WTC11 (cell line): Measurements from ENCODE around the gene PRKN.

Experiments
- ATF3 ChIP-seq: sonication (generic); formaldehyde crosslinking; conservative IDR thresholded peaks from 2 replicates; pipeline ENCODE4 v1.8.1; 2022; ENCODE audit warnings: mild to moderate bottlenecking, missing genetic modification reagents
- CREM ChIP-seq: sonication (generic); formaldehyde crosslinking; IDR thresholded peaks from 2 replicates; pipeline ENCODE4 v1.8.1; 2022; ENCODE audit warnings: mild to moderate bottlenecking, missing genetic modification reagents, moderate library complexity
- CTCF ChIP-seq: fragments of 200-600 bp; IDR thresholded peaks from 2 replicates; pipeline ENCODE4 v1.8.0; 2022; ENCODE audit warnings: antibody characterized with exemption
- ELF4 ChIP-seq: sonication (generic); formaldehyde crosslinking; IDR thresholded peaks from 2 replicates; pipeline ENCODE4 v1.8.1; 2022; ENCODE audit warnings: low read depth, mild to moderate bottlenecking, moderate library complexity, missing genetic modification reagents
- GABPB1 ChIP-seq: sonication (generic); formaldehyde crosslinking; IDR thresholded peaks from 2 replicates; pipeline ENCODE4 v1.8.1; 2023; ENCODE audit warnings: mild to moderate bottlenecking, missing genetic modification reagents
- JUN ChIP-seq: sonication (generic); formaldehyde crosslinking; IDR thresholded peaks from 2 replicates; pipeline ENCODE4 v1.8.0; 2023; ENCODE audit warnings: mild to moderate bottlenecking, missing genetic modification reagents
- MXD4 ChIP-seq: fragments of 250-450 bp; sonication (Bioruptor Pico); IDR thresholded peaks from 2 replicates; pipeline ENCODE4 v1.8.0; 2021; ENCODE audit warnings: mild to moderate bottlenecking, moderate library complexity, borderline replicate concordance
- NR2C2 ChIP-seq: sonication (generic); formaldehyde crosslinking; IDR thresholded peaks from 2 replicates; pipeline ENCODE4 v1.8.0; 2022; ENCODE audit warnings: mild to moderate bottlenecking, missing genetic modification reagents
- SP1 ChIP-seq: sonication (generic); formaldehyde crosslinking; conservative IDR thresholded peaks from 2 replicates; pipeline ENCODE4 v1.8.1; 2022; ENCODE audit warnings: missing genetic modification reagents
- USF1 ChIP-seq: sonication (generic); formaldehyde crosslinking; IDR thresholded peaks from 2 replicates; pipeline ENCODE4 v1.8.0; 2022; ENCODE audit warnings: mild to moderate bottlenecking, missing genetic modification reagents
- TF ChIP-seq, protein P1 (sequence below): sonication (generic); formaldehyde crosslinking; IDR thresholded peaks from 2 replicates; pipeline ENCODE4 v1.8.1; 2022; ENCODE audit warnings: mild to moderate bottlenecking, moderate library complexity, missing genetic modification reagents
- TF ChIP-seq, protein P2 (sequence below): sonication (generic); formaldehyde crosslinking; IDR thresholded peaks from 2 replicates; pipeline ENCODE4 v1.8.1; 2023; ENCODE audit warnings: mild to moderate bottlenecking, moderate library complexity, missing genetic modification reagents
- TF ChIP-seq, protein P3 (sequence below): sonication (generic); formaldehyde crosslinking; IDR thresholded peaks from 2 replicates; pipeline ENCODE4 v1.8.0; 2023; ENCODE audit warnings: missing genetic modification reagents, mild to moderate bottlenecking, borderline replicate concordance
- TF ChIP-seq, protein P4 (sequence below): sonication (generic); formaldehyde crosslinking; IDR thresholded peaks from 2 replicates; pipeline ENCODE4 v1.8.1; 2023; ENCODE audit warnings: mild to moderate bottlenecking, missing genetic modification reagents, moderate library complexity

DNA sequence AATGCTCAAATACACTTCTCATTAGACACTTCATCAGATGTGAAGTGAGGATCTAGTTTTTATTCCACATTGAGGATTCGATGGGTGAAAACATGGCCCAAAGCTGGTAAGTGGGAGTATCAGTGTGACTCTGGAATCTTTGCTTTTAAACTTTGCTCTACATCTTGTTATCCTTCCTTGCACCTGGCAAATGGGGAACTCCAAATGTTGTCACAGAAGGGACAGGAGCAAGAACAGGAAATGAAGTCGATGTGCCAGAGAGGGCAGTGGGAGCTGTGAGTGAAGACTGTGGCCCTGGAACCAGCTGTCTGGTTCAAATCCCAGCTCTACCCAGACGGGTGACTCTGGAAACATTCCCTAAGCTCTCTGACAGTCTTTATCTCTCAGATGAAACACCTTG lies 1367.0 kb downstream of the PRKN start:
- TF ChIP-seq CTCF (no peak), ATF3 (CRISPR knock-in tag) (no peak), ELF4 (CRISPR knock-in tag) (no peak), NR2C2 (no peak), MXD4 (CRISPR knock-in tag) (no peak), SP1 (CRISPR knock-in tag) (no peak), USF1 (CRISPR knock-in tag) (no peak), GABPB1 (no peak), JUN (CRISPR knock-in tag) (no peak), CREM (CRISPR knock-in tag) (no peak)
- TF ChIP-seq, protein P1, sequence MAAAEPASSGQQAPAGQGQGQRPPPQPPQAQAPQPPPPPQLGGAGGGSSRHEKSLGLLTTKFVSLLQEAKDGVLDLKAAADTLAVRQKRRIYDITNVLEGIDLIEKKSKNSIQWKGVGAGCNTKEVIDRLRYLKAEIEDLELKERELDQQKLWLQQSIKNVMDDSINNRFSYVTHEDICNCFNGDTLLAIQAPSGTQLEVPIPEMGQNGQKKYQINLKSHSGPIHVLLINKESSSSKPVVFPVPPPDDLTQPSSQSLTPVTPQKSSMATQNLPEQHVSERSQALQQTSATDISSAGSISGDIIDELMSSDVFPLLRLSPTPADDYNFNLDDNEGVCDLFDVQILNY = no peak
- TF ChIP-seq, protein P2, sequence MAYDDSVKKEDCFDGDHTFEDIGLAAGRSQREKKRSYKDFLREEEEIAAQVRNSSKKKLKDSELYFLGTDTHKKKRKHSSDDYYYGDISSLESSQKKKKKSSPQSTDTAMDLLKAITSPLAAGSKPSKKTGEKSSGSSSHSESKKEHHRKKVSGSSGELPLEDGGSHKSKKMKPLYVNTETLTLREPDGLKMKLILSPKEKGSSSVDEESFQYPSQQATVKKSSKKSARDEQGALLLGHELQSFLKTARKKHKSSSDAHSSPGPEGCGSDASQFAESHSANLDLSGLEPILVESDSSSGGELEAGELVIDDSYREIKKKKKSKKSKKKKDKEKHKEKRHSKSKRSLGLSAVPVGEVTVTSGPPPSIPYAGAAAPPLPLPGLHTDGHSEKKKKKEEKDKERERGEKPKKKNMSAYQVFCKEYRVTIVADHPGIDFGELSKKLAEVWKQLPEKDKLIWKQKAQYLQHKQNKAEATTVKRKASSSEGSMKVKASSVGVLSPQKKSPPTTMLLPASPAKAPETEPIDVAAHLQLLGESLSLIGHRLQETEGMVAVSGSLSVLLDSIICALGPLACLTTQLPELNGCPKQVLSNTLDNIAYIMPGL (CRISPR knock-in tag) = no peak
- TF ChIP-seq, protein P3, sequence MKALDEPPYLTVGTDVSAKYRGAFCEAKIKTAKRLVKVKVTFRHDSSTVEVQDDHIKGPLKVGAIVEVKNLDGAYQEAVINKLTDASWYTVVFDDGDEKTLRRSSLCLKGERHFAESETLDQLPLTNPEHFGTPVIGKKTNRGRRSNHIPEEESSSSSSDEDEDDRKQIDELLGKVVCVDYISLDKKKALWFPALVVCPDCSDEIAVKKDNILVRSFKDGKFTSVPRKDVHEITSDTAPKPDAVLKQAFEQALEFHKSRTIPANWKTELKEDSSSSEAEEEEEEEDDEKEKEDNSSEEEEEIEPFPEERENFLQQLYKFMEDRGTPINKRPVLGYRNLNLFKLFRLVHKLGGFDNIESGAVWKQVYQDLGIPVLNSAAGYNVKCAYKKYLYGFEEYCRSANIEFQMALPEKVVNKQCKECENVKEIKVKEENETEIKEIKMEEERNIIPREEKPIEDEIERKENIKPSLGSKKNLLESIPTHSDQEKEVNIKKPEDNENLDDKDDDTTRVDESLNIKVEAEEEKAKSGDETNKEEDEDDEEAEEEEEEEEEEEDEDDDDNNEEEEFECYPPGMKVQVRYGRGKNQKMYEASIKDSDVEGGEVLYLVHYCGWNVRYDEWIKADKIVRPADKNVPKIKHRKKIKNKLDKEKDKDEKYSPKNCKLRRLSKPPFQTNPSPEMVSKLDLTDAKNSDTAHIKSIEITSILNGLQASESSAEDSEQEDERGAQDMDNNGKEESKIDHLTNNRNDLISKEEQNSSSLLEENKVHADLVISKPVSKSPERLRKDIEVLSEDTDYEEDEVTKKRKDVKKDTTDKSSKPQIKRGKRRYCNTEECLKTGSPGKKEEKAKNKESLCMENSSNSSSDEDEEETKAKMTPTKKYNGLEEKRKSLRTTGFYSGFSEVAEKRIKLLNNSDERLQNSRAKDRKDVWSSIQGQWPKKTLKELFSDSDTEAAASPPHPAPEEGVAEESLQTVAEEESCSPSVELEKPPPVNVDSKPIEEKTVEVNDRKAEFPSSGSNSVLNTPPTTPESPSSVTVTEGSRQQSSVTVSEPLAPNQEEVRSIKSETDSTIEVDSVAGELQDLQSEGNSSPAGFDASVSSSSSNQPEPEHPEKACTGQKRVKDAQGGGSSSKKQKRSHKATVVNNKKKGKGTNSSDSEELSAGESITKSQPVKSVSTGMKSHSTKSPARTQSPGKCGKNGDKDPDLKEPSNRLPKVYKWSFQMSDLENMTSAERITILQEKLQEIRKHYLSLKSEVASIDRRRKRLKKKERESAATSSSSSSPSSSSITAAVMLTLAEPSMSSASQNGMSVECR (CRISPR knock-in tag) = no peak
- TF ChIP-seq, protein P4, sequence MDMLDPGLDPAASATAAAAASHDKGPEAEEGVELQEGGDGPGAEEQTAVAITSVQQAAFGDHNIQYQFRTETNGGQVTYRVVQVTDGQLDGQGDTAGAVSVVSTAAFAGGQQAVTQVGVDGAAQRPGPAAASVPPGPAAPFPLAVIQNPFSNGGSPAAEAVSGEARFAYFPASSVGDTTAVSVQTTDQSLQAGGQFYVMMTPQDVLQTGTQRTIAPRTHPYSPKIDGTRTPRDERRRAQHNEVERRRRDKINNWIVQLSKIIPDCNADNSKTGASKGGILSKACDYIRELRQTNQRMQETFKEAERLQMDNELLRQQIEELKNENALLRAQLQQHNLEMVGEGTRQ (CRISPR knock-in tag) = no peak
